ENCODE results near the gene PCDHGA1.
"Not testable (repeated sequence)": the region's sequence is repeated elsewhere in the genome, so short reads cannot be mapped to it uniquely, and the experiment has no call there.

The PCDHGA1 gene

DNA sequence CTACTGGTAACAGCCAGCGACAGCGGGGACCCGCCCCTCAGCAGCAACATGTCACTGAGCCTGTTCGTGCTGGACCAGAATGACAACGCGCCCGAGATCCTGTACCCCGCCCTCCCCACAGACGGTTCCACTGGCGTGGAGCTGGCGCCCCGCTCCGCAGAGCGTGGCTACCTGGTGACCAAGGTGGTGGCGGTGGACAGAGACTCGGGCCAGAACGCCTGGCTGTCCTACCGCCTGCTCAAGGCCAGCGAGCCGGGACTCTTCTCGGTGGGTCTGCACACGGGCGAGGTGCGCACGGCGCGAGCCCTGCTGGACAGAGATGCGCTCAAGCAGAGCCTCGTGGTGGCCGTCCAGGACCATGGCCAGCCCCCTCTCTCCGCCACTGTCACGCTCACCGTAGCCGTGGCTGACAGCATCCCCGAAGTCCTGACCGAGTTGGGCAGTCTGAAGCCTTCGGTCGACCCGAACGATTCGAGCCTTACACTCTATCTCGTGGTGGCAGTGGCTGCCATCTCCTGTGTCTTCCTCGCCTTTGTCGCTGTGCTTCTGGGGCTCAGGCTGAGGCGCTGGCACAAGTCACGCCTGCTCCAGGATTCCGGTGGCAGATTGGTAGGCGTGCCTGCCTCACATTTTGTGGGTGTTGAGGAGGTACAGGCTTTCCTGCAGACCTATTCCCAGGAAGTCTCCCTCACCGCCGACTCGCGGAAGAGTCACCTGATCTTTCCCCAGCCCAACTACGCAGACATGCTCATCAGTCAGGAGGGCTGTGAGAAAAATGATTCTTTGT lies 64.3 kb downstream of the PCDHGA1 start:
- H3K4me3 ChIP-seq (ENCODE audit: low read depth, low read length); H3K9me3 ChIP-seq (ENCODE audit: control insufficient read depth, insufficient read depth, low read depth, low read length); H3K27ac ChIP-seq (ENCODE audit: extremely low read depth, low read depth, low read length); H3K36me3 ChIP-seq (ENCODE audit: control insufficient read depth in 2 of 2, insufficient read depth in 1 of 2, low read length in 2 of 2); POLR2A ChIA-PET; H3K4me1 ChIP-seq (ENCODE audit: control insufficient read depth, insufficient read depth, low read length): not testable (repeated sequence)
- TF ChIP-seq REST (tag by site-specific recombination; IDR thresholded peaks at IDR 0.05), result 0 out of 2 replicates have a peak, but pooled peaks have one; percentile 39
- CTCF ChIA-PET, result interaction anchor here (1.0 to 4.2 kb wide), 5 partner anchors 8 to 169 kb away, joined by 6 to 57 read pairs (median 12); partner anchors contain the start of gene PCDHGB3

- H3K4me3 ChIP-seq (ENCODE audit: low read depth, low read length), result peak within 1 kb of the TSS; percentile 32
Measured at GRCh38 chr5:141397756-141398551, 67.6 kb downstream of the PCDHGA1 start, which contains the start of gene PCDHGB5. Gene PCDHGB5 (plus strand): TSS chr5:141397947. CDS start chr5:141398128, 181 bp downstream.

GRCh38 chr5:141398608-141399007 lies 68.3 kb downstream of the PCDHGA1 start:
- no peak for TF ChIP-seq ZFP37 (tag by site-specific recombination; IDR thresholded peaks at IDR 0.05)
- TF ChIP-seq ZNF654 (tag by site-specific recombination; IDR thresholded peaks at IDR 0.05; ENCODE audit: low read depth), result no peak
- TF ChIP-seq BCL11B (tag by site-specific recombination; IDR thresholded peaks at IDR 0.05; ENCODE audit: low read depth), result no peak
- CTCF ChIA-PET, result interaction anchor here (0.5 to 4.2 kb wide), 5 partner anchors 8 to 165 kb away, joined by 3 to 57 read pairs (median 9); no protein-coding TSS in a partner anchor
- Histone ChIP-seq H3K4me3 (ENCODE audit: low read depth, low read length) (no peak overlapping the region), H3K4me1 (ENCODE audit: control insufficient read depth, insufficient read depth, low read length) (no peaks in the 10 kb centered on the region), H3K36me3 (ENCODE audit: control insufficient read depth in 2 of 2, insufficient read depth in 1 of 2, low read length in 2 of 2) (no peaks in the 10 kb centered on the region), H3K9me3 (ENCODE audit: control insufficient read depth, insufficient read depth, low read depth, low read length) (no peaks in the 10 kb centered on the region; the same call in 1 of the 2 replicates), H3K27ac (ENCODE audit: extremely low read depth, low read depth, low read length) (no peak overlapping the region)
- POLR2A ChIA-PET, result interaction anchor here (2.1 kb wide), 1 partner anchor 78 kb away, joined by 6 read pairs; the partner anchor contains the start of gene TAF7

More at GRCh38 chr5:141397756-141398551, 67.6 kb downstream of the PCDHGA1 start, which contains the start of gene PCDHGB5:
- H3K36me3 ChIP-seq (ENCODE audit: control insufficient read depth in 2 of 2, insufficient read depth in 1 of 2, low read length in 2 of 2); H3K9me3 ChIP-seq (ENCODE audit: control insufficient read depth, insufficient read depth, low read depth, low read length); H3K4me1 ChIP-seq (ENCODE audit: control insufficient read depth, insufficient read depth, low read length); H3K27ac ChIP-seq (ENCODE audit: extremely low read depth, low read depth, low read length): not testable (repeated sequence)
- TF ChIP-seq, protein P1, sequence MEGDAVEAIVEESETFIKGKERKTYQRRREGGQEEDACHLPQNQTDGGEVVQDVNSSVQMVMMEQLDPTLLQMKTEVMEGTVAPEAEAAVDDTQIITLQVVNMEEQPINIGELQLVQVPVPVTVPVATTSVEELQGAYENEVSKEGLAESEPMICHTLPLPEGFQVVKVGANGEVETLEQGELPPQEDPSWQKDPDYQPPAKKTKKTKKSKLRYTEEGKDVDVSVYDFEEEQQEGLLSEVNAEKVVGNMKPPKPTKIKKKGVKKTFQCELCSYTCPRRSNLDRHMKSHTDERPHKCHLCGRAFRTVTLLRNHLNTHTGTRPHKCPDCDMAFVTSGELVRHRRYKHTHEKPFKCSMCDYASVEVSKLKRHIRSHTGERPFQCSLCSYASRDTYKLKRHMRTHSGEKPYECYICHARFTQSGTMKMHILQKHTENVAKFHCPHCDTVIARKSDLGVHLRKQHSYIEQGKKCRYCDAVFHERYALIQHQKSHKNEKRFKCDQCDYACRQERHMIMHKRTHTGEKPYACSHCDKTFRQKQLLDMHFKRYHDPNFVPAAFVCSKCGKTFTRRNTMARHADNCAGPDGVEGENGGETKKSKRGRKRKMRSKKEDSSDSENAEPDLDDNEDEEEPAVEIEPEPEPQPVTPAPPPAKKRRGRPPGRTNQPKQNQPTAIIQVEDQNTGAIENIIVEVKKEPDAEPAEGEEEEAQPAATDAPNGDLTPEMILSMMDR (tag by site-specific recombination; IDR thresholded peaks at IDR 0.05), result 0 out of 2 replicates have a peak, but pooled peaks have one; percentile 37
- TF ChIP-seq ZNF335 (tag by site-specific recombination; conservative IDR thresholded peaks at IDR 0.05), result peak; percentile 43
- TF ChIP-seq ZNF610 (tag by site-specific recombination; IDR thresholded peaks at IDR 0.05; ENCODE audit: borderline replicate concordance), result peak; percentile 97
- TF ChIP-seq ZNF2 (tag by site-specific recombination; IDR thresholded peaks at IDR 0.05), result peak; percentile 90
- TF ChIP-seq ZNF660 (tag by site-specific recombination; IDR thresholded peaks at IDR 0.05), result 0 out of 2 replicates have a peak, but pooled peaks have one; percentile 11
- TF ChIP-seq ZNF654 (tag by site-specific recombination; IDR thresholded peaks at IDR 0.05; ENCODE audit: low read depth), result peak; percentile 61
- TF ChIP-seq ZNF600 (tag by site-specific recombination; IDR thresholded peaks at IDR 0.05), result peak; percentile 43; the same call in 1 of the 2 replicates
- ChIA-PET CTCF (interaction anchor here (0.6 to 4.2 kb wide), 36 partner anchors 9 to 558 kb away, joined by 3 to 57 read pairs (median 4); partner anchors contain the start of genes PCDHB14, PCDHB15, PCDHB9 and PCDHGA10), POLR2A (interaction anchor here (0.7 to 2.1 kb wide), 3 partner anchors 78 to 160 kb away, joined by 3 to 6 read pairs (median 3); partner anchors contain the start of gene TAF7)
